ENCODE results near the gene SMARCAD1. TPM values are rescaled to one million over a fixed set of nuclear protein-coding genes. Genes with fewer than 3 reads are reported as not detected.

Gene SMARCAD1
- total RNA-seq, 1 donor from 2014 or later, result 38.0 TPM

GRCh38 chr4:94262163-94263016, 54.7 kb downstream of the SMARCAD1 start:
- Histone ChIP-seq H3K27me3 (ENCODE audit: control insufficient read depth, insufficient read depth, low read length) (no peaks in the 10 kb centered on the region), H3K36me3 (ENCODE audit: control insufficient read depth, insufficient read depth, low read length) (no peaks in the 10 kb centered on the region), H3K4me3 (ENCODE audit: low read depth, low read length) (no peak overlapping the region)
- TF ChIP-seq, protein P1, sequence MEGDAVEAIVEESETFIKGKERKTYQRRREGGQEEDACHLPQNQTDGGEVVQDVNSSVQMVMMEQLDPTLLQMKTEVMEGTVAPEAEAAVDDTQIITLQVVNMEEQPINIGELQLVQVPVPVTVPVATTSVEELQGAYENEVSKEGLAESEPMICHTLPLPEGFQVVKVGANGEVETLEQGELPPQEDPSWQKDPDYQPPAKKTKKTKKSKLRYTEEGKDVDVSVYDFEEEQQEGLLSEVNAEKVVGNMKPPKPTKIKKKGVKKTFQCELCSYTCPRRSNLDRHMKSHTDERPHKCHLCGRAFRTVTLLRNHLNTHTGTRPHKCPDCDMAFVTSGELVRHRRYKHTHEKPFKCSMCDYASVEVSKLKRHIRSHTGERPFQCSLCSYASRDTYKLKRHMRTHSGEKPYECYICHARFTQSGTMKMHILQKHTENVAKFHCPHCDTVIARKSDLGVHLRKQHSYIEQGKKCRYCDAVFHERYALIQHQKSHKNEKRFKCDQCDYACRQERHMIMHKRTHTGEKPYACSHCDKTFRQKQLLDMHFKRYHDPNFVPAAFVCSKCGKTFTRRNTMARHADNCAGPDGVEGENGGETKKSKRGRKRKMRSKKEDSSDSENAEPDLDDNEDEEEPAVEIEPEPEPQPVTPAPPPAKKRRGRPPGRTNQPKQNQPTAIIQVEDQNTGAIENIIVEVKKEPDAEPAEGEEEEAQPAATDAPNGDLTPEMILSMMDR (IDR thresholded peaks at IDR 0.05; ENCODE audit: insufficient read depth, low read length, poor library complexity, severe bottlenecking), result no peak
- no peak for DNase-seq (ENCODE audit: low read depth)

DNA sequence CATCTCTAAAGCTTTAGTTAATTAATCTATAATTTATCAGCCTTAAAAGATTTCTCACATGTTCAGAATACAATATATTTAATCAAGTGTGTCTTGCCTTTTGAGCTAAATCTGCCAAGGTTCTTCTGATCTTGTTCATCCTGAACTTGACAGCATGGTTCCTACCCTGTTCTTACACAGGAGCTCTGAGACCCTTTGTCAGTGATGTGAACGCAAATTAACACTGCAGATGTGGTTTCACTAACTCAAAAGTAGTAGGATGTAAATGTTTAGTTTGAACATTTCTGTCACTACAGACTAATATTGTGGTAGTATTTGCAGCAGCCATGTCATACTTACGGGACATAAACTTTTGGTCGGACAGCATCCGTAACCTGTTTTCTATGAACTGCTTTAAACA, 59.4 kb downstream of the SMARCAD1 start:
- Histone ChIP-seq H3K36me3 (ENCODE audit: control insufficient read depth, insufficient read depth, low read length) (no peaks in the 10 kb centered on the region), H3K27me3 (ENCODE audit: control insufficient read depth, insufficient read depth, low read length) (no peaks in the 10 kb centered on the region), H3K4me3 (ENCODE audit: low read depth, low read length) (no peak overlapping the region)
- TF ChIP-seq, protein P1 (IDR thresholded peaks at IDR 0.05; ENCODE audit: insufficient read depth, low read length, poor library complexity, severe bottlenecking), result no peak
- no peak for DNase-seq (ENCODE audit: low read depth)

DNA sequence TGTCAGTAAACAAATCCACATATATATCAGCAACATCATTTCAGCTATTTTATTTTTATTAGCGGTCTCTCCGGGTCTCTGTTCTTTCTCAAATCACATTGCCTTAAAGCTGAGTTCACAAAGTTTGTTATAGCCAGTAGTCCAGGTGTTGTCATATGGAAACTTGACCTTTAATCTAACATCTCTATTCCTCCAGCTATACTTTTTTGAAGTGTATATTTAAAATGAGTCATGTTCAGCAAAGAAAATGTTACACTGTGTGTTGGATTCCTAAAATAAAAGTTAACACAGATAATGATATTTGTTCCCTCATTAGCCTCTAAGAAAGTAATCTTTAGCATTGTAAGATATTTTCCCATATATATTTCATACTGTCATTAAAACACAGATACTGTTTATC, 63.6 kb downstream of the SMARCAD1 start:
- TF ChIP-seq, protein P1 (IDR thresholded peaks at IDR 0.05; ENCODE audit: insufficient read depth, low read length, poor library complexity, severe bottlenecking), result no peak
- no peak for DNase-seq (ENCODE audit: low read depth)
- Histone ChIP-seq H3K36me3 (ENCODE audit: control insufficient read depth, insufficient read depth, low read length) (no peaks in the 10 kb centered on the region), H3K27me3 (ENCODE audit: control insufficient read depth, insufficient read depth, low read length) (no peaks in the 10 kb centered on the region), H3K4me3 (ENCODE audit: low read depth, low read length) (no peak overlapping the region)

DNA sequence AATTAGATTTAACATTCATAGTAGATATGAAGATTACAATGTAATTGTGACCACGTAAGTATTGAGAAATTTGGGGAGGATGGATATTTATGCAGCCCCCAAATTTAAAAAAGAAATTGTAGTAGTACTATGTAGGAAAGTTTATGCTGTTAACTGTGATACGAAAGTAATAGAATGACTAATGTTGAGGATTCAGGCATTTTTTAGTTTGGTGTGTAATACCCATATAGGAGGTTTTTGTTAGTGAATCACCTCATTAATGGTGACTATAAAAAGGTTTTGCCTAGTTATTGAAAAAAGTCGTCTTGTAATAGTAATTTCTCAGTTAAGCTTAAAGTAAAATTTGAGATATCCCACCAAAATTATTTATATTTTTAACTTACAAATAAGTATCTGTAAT, 67.2 kb downstream of the SMARCAD1 start:
- H3K4me3 ChIP-seq (ENCODE audit: low read depth, low read length), result no peak overlapping the region
- TF ChIP-seq, protein P1 (IDR thresholded peaks at IDR 0.05; ENCODE audit: insufficient read depth, low read length, poor library complexity, severe bottlenecking), result no peak
- H3K36me3 ChIP-seq (ENCODE audit: control insufficient read depth, insufficient read depth, low read length), result no peaks in the 10 kb centered on the region
- no peak for DNase-seq (ENCODE audit: low read depth)
- no peaks in the 10 kb centered on the region for H3K27me3 ChIP-seq (ENCODE audit: control insufficient read depth, insufficient read depth, low read length)

DNA sequence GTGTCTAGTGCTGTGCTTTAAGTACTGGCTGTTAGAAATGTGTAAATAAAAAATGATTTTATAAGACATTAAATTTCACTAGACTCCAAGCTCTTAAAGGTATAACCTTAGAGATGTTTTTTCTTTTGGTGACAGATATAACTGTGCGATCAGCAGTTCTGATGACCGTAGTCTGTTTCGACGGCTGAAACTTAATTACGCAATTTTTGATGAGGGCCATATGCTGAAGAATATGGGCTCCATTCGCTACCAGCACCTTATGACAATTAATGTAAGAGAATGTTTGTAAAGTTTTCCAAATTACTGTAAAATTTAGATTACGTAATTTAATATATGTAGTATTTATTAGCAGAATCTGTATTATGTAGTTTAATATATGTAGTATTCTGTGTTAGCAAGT, 68.5 kb downstream of the SMARCAD1 start:
- no peaks in the 10 kb centered on the region for H3K27me3 ChIP-seq (ENCODE audit: control insufficient read depth, insufficient read depth, low read length)
- H3K36me3 ChIP-seq (ENCODE audit: control insufficient read depth, insufficient read depth, low read length), result no peaks in the 10 kb centered on the region
- no peak overlapping the region for H3K4me3 ChIP-seq (ENCODE audit: low read depth, low read length)
- DNase-seq (ENCODE audit: low read depth), result no peak
- TF ChIP-seq, protein P1 (IDR thresholded peaks at IDR 0.05; ENCODE audit: insufficient read depth, low read length, poor library complexity, severe bottlenecking), result no peak

DNA sequence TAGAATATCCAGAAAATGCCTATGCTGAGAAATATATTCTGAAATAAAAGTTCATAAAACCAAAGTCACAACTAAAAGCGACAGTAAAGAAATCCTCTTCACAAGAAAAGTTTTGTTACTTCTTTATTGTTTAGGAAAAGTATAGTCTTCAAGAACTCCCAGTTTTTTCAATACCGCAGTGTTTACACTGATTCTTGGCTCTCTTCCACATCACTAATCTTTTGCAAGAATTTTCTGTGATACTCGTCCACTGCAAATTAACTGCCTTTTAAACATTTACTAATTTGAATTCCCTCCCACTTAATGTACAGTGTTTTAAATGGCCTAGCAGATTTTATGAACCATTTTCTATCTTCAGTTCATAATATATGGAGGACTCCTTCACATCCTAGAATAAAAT, 69.9 kb downstream of the SMARCAD1 start:
- H3K4me3 ChIP-seq (ENCODE audit: low read depth, low read length), result no peak overlapping the region
- TF ChIP-seq, protein P1 (IDR thresholded peaks at IDR 0.05; ENCODE audit: insufficient read depth, low read length, poor library complexity, severe bottlenecking), result no peak
- no peak for DNase-seq (ENCODE audit: low read depth)
- no peaks in the 10 kb centered on the region for H3K27me3 ChIP-seq (ENCODE audit: control insufficient read depth, insufficient read depth, low read length)
- H3K36me3 ChIP-seq (ENCODE audit: control insufficient read depth, insufficient read depth, low read length), result no peaks in the 10 kb centered on the region

Data from kidney epithelial cell (primary cell).